ENCODE data around the gene SNCG. TPM values are rescaled to one million over a fixed set of nuclear protein-coding genes. Genes with fewer than 3 reads are reported as not detected.
A peak's percentile ranks its signal among the peaks of the same experiment; 100 is the strongest.
"Not testable (repeated sequence)": the region's sequence is repeated elsewhere in the genome, so short reads cannot be mapped to it uniquely, and the experiment has no call there.

Gene SNCG
- total RNA-seq, 1 donor from 2014 or later: 1.2 TPM

DNA sequence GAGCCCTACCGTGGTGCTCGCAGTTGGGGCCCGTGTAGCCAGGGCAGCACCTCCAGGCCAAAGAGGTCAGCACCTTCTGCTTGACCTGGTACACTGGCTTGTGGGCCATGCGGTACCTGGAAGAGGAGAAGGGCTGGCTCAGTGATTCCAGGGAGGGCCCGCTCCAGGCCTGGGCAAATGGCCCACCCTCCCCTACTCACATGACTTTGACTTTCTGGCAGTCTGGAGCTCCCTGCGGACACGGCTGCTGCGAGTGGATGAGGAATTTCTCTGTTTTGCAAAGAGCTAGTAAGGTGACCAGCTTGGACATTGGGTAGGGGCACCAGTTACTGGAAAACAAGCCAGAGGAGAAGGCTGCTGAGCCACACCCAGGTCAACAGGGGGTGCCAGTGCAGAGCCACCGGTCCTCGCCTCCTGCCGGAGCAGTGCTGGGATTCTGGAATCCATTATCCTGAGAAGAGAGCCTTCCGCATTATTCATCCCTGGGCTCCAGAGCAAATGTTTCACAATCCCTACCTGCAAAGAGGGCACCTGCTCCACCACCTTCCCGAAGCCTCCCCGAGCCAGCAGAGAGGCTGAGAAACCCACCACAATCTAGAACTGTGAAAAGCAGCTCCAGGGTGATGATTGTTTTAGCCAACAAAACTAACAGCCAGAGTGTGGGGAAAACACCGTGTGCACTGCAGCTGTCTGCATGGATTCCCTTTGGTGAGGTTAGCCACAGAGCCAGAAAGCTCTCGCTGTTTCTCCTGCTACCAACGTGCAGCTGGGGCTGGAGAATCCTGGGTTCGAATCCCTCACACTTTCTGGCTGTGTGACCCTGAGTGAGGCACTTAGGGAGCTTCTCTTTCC lies 12.8 kb upstream of the SNCG start:
- Mint-ChIP-seq H3K27me3 (ENCODE audit: low read depth) (peaks cover 7% of the 10 kb centered on the region), H3K9me3 (ENCODE audit: low read depth) (no peaks in the 10 kb centered on the region), H3K36me3 (ENCODE audit: low read depth) (no peaks in the 10 kb centered on the region), H3K27ac (ENCODE audit: unreplicated experiment) (no peak overlapping the region), H3K4me1 (ENCODE audit: low read depth) (peaks cover 5% of the 10 kb centered on the region), H3K4me3 (ENCODE audit: unreplicated experiment) (no peak overlapping the region)
- DNase-seq (ENCODE audit: low spot score): peak; percentile 78
- TF ChIP-seq CTCF (IDR thresholded peaks at IDR 0.05): peak; percentile 64

DNA sequence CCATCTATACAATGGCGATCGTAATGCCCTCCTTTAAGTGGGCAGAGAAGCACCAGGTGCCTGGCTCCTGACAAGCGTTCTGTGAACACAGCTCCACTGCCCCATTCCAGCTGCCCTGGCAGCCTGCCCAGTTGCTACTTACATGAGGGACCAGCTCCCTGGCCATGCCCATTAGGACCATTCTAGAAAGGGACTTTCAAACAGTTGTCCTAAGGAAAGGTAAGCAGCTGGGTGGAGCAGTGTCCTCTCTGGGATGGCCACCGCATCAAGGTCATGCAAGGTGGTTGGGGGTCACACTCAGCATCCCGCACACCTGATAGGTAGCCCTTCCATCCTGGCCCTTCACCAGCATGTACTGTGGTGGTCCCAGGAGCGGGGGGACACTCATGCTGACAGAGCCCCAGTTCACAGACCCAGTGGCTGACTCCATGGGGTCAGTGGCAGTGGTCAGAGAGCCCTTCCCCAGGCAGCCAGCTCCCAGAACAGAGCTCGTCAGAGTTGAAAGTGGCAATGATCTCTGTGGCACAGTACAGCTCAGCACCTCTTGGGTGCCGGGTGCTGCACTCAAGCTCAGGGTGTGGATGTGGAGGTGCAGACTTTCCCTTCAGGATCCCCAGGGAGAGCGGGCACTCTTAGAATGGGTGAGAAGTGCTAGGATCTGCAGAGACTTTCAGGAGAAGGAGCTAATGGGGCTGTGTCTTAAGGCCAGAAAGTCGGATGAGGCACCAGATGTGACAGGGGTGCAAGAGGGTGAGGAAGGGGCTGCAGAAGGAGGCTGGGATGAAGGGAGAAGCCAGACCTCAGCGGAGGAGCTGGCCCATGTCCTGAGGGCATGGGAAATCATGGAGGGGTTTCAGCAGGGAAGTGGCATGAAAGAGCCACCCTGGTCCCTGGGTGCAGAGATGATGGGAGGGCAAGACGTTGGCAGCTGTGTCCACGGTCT lies 11.9 kb upstream of the SNCG start:
- Mint-ChIP-seq H3K27me3 (ENCODE audit: low read depth) (peaks cover 7% of the 10 kb centered on the region), H3K4me1 (ENCODE audit: low read depth) (peaks cover 5% of the 10 kb centered on the region), H3K4me3 (ENCODE audit: unreplicated experiment) (no peak overlapping the region), H3K9me3 (ENCODE audit: low read depth) (no peaks in the 10 kb centered on the region), H3K36me3 (ENCODE audit: low read depth) (no peaks in the 10 kb centered on the region), H3K27ac (ENCODE audit: unreplicated experiment) (no peak overlapping the region)
- peak; percentile 73 for DNase-seq (ENCODE audit: low spot score)
- TF ChIP-seq CTCF (IDR thresholded peaks at IDR 0.05): no peak

DNA sequence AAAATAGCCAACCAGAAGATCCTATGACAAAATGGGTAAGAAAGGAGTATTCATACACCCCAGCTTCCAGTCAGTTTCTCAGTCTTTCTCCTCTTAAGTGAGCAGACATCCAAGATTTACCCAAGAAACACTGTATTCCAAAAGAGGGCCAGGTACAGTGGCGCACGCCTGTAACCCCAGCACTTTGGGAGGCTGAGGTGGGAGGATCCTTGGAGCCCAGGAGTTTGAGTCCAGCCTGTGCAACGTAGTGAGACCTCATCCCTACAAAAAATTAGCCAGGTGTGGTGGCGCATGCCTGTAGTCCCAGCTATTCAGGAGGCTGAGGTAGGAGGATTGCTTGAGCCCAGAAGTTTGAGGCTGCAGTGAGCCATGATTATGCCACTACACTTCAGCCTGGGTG lies 10.6 kb upstream of the SNCG start:
- H3K27ac Mint-ChIP-seq (ENCODE audit: unreplicated experiment); H3K4me1 Mint-ChIP-seq (ENCODE audit: low read depth); H3K27me3 Mint-ChIP-seq (ENCODE audit: low read depth); H3K4me3 Mint-ChIP-seq (ENCODE audit: unreplicated experiment); H3K36me3 Mint-ChIP-seq (ENCODE audit: low read depth): not testable (repeated sequence)
- peaks cover 10% of the 10 kb centered on the region for H3K9me3 Mint-ChIP-seq (ENCODE audit: low read depth)
- peak; percentile 26 for DNase-seq (ENCODE audit: low spot score)

GRCh38 chr10:86950349-86950748 lies 8.1 kb upstream of the SNCG start:
- no peak for DNase-seq (ENCODE audit: low spot score)
- Mint-ChIP-seq H3K36me3 (ENCODE audit: low read depth) (peaks cover 3% of the 10 kb centered on the region), H3K9me3 (ENCODE audit: low read depth) (peaks cover 13% of the 10 kb centered on the region), H3K4me1 (ENCODE audit: low read depth) (peaks cover 28% of the 10 kb centered on the region), H3K4me3 (ENCODE audit: unreplicated experiment) (no peak overlapping the region), H3K27ac (ENCODE audit: unreplicated experiment) (no peak overlapping the region), H3K27me3 (ENCODE audit: low read depth) (peaks cover 7% of the 10 kb centered on the region)
- TF ChIP-seq CTCF (IDR thresholded peaks at IDR 0.05): no peak

DNA sequence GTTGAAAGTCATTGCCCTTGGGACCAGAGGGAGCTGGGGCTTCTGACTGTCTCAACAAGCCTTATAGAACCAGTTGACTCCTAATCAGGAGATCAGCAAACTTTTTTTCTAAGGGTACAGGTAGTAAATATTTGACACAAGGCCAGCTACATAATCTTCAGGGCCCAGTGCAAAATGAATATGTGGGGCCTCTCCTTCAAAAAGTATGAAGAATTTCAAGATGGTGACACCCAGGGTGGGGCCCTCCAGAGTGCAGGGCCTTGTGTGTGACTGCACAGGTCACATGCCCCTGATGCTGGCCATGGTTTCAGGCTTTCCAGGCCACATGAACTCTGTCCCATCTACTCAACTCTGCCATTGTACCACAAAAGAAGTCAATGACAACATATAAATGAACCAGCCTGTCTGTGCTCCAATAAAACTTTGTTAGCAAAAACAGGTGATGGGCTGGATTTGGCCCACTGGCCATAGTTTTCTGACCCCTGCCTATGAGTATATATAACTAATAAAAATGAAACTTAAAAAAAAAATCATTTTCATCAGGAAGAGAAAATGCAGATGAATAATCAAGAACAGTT lies 7.1 kb upstream of the SNCG start:
- peak; percentile 24 for DNase-seq (ENCODE audit: low spot score)
- Mint-ChIP-seq H3K9me3 (ENCODE audit: low read depth) (peaks cover 13% of the 10 kb centered on the region), H3K27ac (ENCODE audit: unreplicated experiment) (no peak overlapping the region), H3K27me3 (ENCODE audit: low read depth) (peaks cover 7% of the 10 kb centered on the region), H3K4me3 (ENCODE audit: unreplicated experiment) (no peak overlapping the region), H3K36me3 (ENCODE audit: low read depth) (peaks cover 3% of the 10 kb centered on the region), H3K4me1 (ENCODE audit: low read depth) (peaks cover 26% of the 10 kb centered on the region)
- TF ChIP-seq CTCF (IDR thresholded peaks at IDR 0.05): no peak

All from chondrocyte (in vitro differentiated cells).